ENCODE results near the gene PI3.
"Not testable (repeated sequence)": the region's sequence is repeated elsewhere in the genome, so short reads cannot be mapped to it uniquely, and the experiment has no call there.

PI3 gene

GRCh38 chr20:45174434-45175364, at the start of gene PI3:
Gene PI3 (plus strand): TSS chr20:45174902. CDS start chr20:45174923, 21 bp downstream.
- no peak for DNase-seq (ENCODE audit: low read depth)

- DNase-seq (ENCODE audit: low read depth), result no peak
Measured at GRCh38 chr20:45128099-45128498, 46.6 kb upstream of the PI3 start.

GRCh38 chr20:45136911-45137310, 37.8 kb upstream of the PI3 start:
- no peak for DNase-seq (ENCODE audit: low read depth)

- peak; percentile 41 for DNase-seq (ENCODE audit: low read depth)
Measured at GRCh38 chr20:45138561-45139300, 36.0 kb upstream of the PI3 start.

- DNase-seq (ENCODE audit: low read depth), result not testable (repeated sequence)
Measured at GRCh38 chr20:45139733-45140375, 34.8 kb upstream of the PI3 start.

GRCh38 chr20:45140836-45141235, 33.9 kb upstream of the PI3 start:
- no peak for DNase-seq (ENCODE audit: low read depth)

GRCh38 chr20:45149062-45149461, 25.6 kb upstream of the PI3 start:
- no peak for DNase-seq (ENCODE audit: low read depth)

- no peak for DNase-seq (ENCODE audit: low read depth)
Measured at GRCh38 chr20:45152405-45152804, 22.3 kb upstream of the PI3 start.

GRCh38 chr20:45153147-45153546, 21.6 kb upstream of the PI3 start:
- no peak for DNase-seq (ENCODE audit: low read depth)

- no peak for DNase-seq (ENCODE audit: low read depth)
Measured at GRCh38 chr20:45153752-45154151, 20.9 kb upstream of the PI3 start.

- no peak for DNase-seq (ENCODE audit: low read depth)
Measured at GRCh38 chr20:45154183-45154582, 20.5 kb upstream of the PI3 start.

GRCh38 chr20:45154794-45155193, 19.9 kb upstream of the PI3 start:
- DNase-seq (ENCODE audit: low read depth), result not testable (repeated sequence)

GRCh38 chr20:45156713-45157112, 18.0 kb upstream of the PI3 start:
- DNase-seq (ENCODE audit: low read depth), result no peak

GRCh38 chr20:45157962-45158361, 16.7 kb upstream of the PI3 start:
- DNase-seq (ENCODE audit: low read depth), result no peak

GRCh38 chr20:45163083-45163803, 11.5 kb upstream of the PI3 start:
- no peak for DNase-seq (ENCODE audit: low read depth)

- no peak for DNase-seq (ENCODE audit: low read depth)
Measured at GRCh38 chr20:45164906-45165305, 9.8 kb upstream of the PI3 start.

- no peak for DNase-seq (ENCODE audit: low read depth)
Measured at GRCh38 chr20:45173522-45173921, 1.2 kb upstream of the PI3 start.

GRCh38 chr20:45176526-45177267, 2.0 kb downstream of the PI3 start:
- no peak for DNase-seq (ENCODE audit: low read depth)

GRCh38 chr20:45179166-45179565, 4.5 kb downstream of the PI3 start:
- no peak for DNase-seq (ENCODE audit: low read depth)

- no peak for DNase-seq (ENCODE audit: low read depth)
Measured at GRCh38 chr20:45181639-45182038, 6.9 kb downstream of the PI3 start.

- DNase-seq (ENCODE audit: low read depth), result no peak
Measured at GRCh38 chr20:45183084-45183483, 8.4 kb downstream of the PI3 start.

All from activated T-cell treated with anti-CD3 and anti-CD28 coated beads for 24 hours (primary cell).